Type B pancreatic cell (in vitro differentiated cells): Measurements from ENCODE around the gene MAPK12. TPM values are rescaled to one million over a fixed set of nuclear protein-coding genes. Genes with fewer than 3 reads are reported as not detected.

Experiments
- DNase-seq: peaks from one replicate; pipeline ENCODE4 v3.0.0; 2021; ENCODE audit warnings: mixed read lengths; ENCODE audit not compliant: unreplicated experiment; ENCODE audit errors: extremely low spot score
- H3K27ac Mint-ChIP-seq: 2 replicates; pipeline ENCODE4 v1.8.0; 2021; ENCODE audit warnings: mild to moderate bottlenecking, mixed read lengths
- H3K27me3 Mint-ChIP-seq: 2 replicates; pipeline ENCODE4 v1.8.0; 2021; ENCODE audit warnings: mixed read lengths
- H3K36me3 Mint-ChIP-seq: 2 replicates; pipeline ENCODE4 v1.8.0; 2021; ENCODE audit warnings: mixed read lengths
- H3K4me1 Mint-ChIP-seq: one replicate; pipeline ENCODE4 v1.8.0; 2021; ENCODE audit warnings: mixed read lengths; ENCODE audit not compliant: unreplicated experiment
- H3K4me3 Mint-ChIP-seq: 2 replicates; pipeline ENCODE4 v1.8.0; 2021; ENCODE audit warnings: mild to moderate bottlenecking, mixed read lengths
- H3K9me3 Mint-ChIP-seq: 2 replicates; pipeline ENCODE4 v1.8.0; 2021; ENCODE audit warnings: mixed read lengths
- CTCF ChIP-seq: fragments of 200-600 bp; sonication (generic); conservative IDR thresholded peaks from 2 replicates; pipeline ENCODE4 v1.5.0; 2021; ENCODE audit warnings: antibody characterized with exemption, mild to moderate bottlenecking
- total RNA-seq: library from RNA; stranded (reverse); gene quantifications from 2 replicates; pipeline ENCODE4 v1.2.1, GENCODE V29; 2021; ENCODE audit warnings: low replicate concordance

The MAPK12 gene
- total RNA-seq, 1 donor from 2014 or later, result 31.3 TPM

DNA sequence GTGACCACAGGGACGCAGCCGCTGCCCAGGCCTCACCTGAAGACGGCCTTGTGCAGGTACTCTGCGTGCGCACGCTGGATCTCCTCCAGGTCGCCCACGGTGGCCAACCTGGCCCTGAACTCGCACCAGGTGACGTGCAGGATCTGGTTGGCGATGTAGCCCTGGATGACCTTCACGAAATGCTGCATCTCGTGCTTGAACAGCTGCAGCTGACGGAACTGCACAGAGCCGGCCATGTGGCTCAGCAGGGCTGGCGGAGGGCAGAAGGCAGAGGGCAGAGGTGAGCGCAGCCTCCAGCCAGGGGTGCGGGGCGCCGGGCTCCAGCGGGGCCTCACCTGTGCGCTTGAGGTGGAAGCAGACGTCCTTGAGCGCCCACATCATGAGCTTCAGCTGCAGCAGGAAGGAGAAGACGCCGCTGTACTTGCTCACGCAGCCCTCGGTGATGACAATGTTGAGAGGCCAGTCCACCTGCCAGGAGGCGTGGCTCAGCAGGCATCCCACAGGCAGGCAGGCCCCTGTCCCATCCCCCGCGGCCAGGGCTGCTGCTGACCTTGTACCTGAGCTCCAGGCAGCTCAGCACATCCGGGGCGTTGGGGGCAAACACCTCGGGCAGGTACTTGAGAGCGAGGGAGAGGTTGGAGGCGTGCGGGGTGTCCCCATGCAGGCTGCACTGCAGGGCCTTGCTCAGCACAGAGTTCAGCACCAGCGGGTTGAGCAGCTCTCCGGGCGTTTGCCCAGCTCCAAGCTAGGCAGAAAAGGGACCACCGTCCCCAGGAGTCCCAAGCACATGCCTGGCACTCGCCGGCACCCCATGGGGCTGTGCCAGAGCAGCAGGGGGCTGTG is 43.1 kb downstream of the MAPK12 start:
- no peaks in the 10 kb centered on the region for H3K27me3 Mint-ChIP-seq
- TF ChIP-seq CTCF, result no peak
- no peak for DNase-seq
- no peak overlapping the region for H3K27ac Mint-ChIP-seq
- H3K9me3 Mint-ChIP-seq, result no peaks in the 10 kb centered on the region
- no peak overlapping the region for H3K4me3 Mint-ChIP-seq
- H3K36me3 Mint-ChIP-seq, result peaks cover 7% of the 10 kb centered on the region
- no peaks in the 10 kb centered on the region for H3K4me1 Mint-ChIP-seq

DNA sequence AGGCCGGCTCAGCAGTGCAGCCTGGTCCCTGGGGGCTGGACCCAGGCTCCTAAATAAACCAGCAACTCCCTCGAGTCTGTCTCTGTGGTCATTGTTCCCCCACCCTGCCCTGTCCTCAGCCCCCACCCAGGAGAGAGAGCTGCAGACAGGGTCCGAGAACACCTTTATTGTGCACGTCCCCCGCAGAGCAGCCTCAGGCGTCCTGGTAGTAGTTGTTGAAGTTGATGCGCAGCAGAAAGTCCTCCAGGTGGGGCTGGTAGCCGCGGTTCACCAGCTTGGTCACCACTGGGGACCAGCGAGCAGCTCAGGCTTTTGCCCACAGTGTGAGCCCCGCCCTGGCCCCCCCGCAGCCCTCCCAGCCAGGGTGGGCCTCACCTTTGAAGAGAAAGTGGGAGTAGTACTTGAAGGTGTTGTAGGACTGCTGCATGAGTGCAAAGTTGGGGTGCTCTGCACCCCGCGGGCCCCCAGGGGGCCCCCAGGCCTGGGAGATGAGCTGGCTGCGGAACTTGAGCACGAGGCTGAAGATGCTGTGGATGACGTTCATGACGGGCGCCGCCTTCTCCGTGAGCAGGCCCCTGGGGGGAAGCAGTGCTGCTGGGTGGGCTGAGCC is 43.8 kb downstream of the MAPK12 start:
- TF ChIP-seq CTCF, result no peak
- DNase-seq, result no peak
- Mint-ChIP-seq H3K27me3 (no peaks in the 10 kb centered on the region), H3K4me1 (no peaks in the 10 kb centered on the region), H3K36me3 (peaks cover 14% of the 10 kb centered on the region), H3K9me3 (no peaks in the 10 kb centered on the region), H3K4me3 (no peak overlapping the region), H3K27ac (no peak overlapping the region)

GRCh38 chr22:50216684-50217520 is 44.6 kb downstream of the MAPK12 start:
- no peak for DNase-seq
- H3K9me3 Mint-ChIP-seq, result no peaks in the 10 kb centered on the region
- H3K36me3 Mint-ChIP-seq, result peaks cover 18% of the 10 kb centered on the region
- no peak overlapping the region for H3K4me3 Mint-ChIP-seq
- H3K27me3 Mint-ChIP-seq, result no peaks in the 10 kb centered on the region
- H3K4me1 Mint-ChIP-seq, result no peaks in the 10 kb centered on the region
- no peak for TF ChIP-seq CTCF
- H3K27ac Mint-ChIP-seq, result no peak overlapping the region

- Mint-ChIP-seq H3K36me3 (peaks cover 18% of the 10 kb centered on the region), H3K9me3 (no peaks in the 10 kb centered on the region), H3K4me3 (no peak overlapping the region), H3K27me3 (no peaks in the 10 kb centered on the region), H3K27ac (no peak overlapping the region), H3K4me1 (no peaks in the 10 kb centered on the region)
- no peak for DNase-seq
- no peak for TF ChIP-seq CTCF
These were observed 45.3 kb downstream of the MAPK12 start for GRCh38 chr22:50216055-50216683.

GRCh38 chr22:50215297-50216054 is 46.0 kb downstream of the MAPK12 start:
- Mint-ChIP-seq H3K4me1 (no peaks in the 10 kb centered on the region), H3K4me3 (no peak overlapping the region), H3K27me3 (no peaks in the 10 kb centered on the region), H3K27ac (no peak overlapping the region), H3K9me3 (no peaks in the 10 kb centered on the region), H3K36me3 (peaks cover 18% of the 10 kb centered on the region)
- no peak for DNase-seq
- TF ChIP-seq CTCF, result no peak
